ENCODE data around the gene CCDC63.

The CCDC63 gene

GRCh38 chr12:110923692-110924334 is 77.0 kb downstream of the CCDC63 start:
- Histone ChIP-seq H3K9me3 (ENCODE audit: severe bottlenecking) (no peaks in the 10 kb centered on the region), H3K36me3 (no peaks in the 10 kb centered on the region), H3K4me3 (ENCODE audit: low read depth, low read length) (no peak overlapping the region), H3K27ac (no peak overlapping the region), H3K27me3 (ENCODE audit: insufficient read depth, low read depth, severe bottlenecking) (no peaks in the 10 kb centered on the region)
- no peak for DNase-seq
- TF ChIP-seq CTCF (IDR thresholded peaks at IDR 0.05; ENCODE audit: low read depth, low read length), result no peak

- Histone ChIP-seq H3K27ac (no peak overlapping the region), H3K36me3 (no peaks in the 10 kb centered on the region), H3K4me3 (ENCODE audit: low read depth, low read length) (no peak overlapping the region), H3K9me3 (ENCODE audit: severe bottlenecking) (no peaks in the 10 kb centered on the region), H3K27me3 (ENCODE audit: insufficient read depth, low read depth, severe bottlenecking) (no peaks in the 10 kb centered on the region)
- TF ChIP-seq CTCF (IDR thresholded peaks at IDR 0.05; ENCODE audit: low read depth, low read length), result no peak
- DNase-seq, result no peak
Observed at GRCh38 chr12:110927546-110927945, 80.8 kb downstream of the CCDC63 start.

- Histone ChIP-seq H3K4me3 (ENCODE audit: low read depth, low read length) (no peak overlapping the region), H3K27ac (no peak overlapping the region), H3K27me3 (ENCODE audit: insufficient read depth, low read depth, severe bottlenecking) (no peaks in the 10 kb centered on the region), H3K36me3 (no peaks in the 10 kb centered on the region), H3K9me3 (ENCODE audit: severe bottlenecking) (no peaks in the 10 kb centered on the region)
- no peak for DNase-seq
- TF ChIP-seq CTCF (IDR thresholded peaks at IDR 0.05; ENCODE audit: low read depth, low read length), result no peak
Observed at GRCh38 chr12:110928700-110929099, 81.9 kb downstream of the CCDC63 start.

GRCh38 chr12:110929818-110930217 is 83.0 kb downstream of the CCDC63 start:
- Histone ChIP-seq H3K36me3 (no peaks in the 10 kb centered on the region), H3K27ac (no peak overlapping the region), H3K27me3 (ENCODE audit: insufficient read depth, low read depth, severe bottlenecking) (no peaks in the 10 kb centered on the region), H3K9me3 (ENCODE audit: severe bottlenecking) (no peaks in the 10 kb centered on the region), H3K4me3 (ENCODE audit: low read depth, low read length) (no peak overlapping the region)
- no peak for TF ChIP-seq CTCF (IDR thresholded peaks at IDR 0.05; ENCODE audit: low read depth, low read length)
- DNase-seq, result no peak

DNA sequence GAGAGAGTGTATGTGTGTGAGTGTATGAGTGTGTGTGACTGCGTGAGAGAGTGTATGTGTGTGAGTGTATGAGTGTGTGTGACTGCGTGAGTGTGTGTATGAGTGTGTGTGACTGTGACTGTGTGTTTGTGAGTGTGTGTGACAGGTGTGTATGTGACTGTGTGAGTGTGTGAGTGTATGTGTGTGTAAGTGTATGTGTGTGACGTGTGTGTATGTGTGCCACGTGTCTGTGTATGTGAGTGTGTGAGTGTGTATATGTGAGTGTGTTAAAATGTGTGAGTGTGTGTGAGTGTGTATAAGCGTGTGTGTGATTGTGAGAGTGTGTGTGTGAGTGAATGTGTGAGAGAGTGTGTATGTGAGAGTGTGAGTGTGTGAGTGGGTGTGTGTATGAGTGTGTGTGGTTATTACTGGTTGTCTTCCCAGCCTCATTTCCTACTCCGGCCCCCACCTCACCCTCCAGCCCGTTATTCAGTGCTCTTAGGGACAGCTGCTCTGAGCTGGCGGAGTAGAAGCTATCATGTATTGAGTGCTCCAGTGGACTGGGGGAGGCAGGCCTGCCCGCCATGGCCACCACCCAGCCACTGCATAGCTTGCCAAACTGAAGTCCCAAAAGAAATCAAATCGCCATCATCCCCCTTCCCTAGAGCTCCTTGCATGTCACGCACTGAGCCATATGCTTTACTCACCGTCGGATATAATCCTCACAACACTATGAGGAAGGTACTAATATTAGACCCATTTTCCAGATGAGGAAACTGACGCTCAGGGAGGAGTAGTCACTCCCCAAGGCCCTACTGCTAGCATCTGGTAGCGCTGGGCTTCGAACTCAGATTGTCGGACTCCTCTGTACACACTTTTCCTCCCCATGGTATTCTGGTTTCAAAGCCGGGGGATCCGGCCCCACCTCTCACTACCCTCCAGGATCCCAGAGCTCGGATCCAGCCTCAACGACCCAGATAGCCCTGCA is 83.8 kb downstream of the CCDC63 start:
- Histone ChIP-seq H3K27ac (no peak overlapping the region), H3K4me3 (ENCODE audit: low read depth, low read length) (no peak overlapping the region), H3K36me3 (no peaks in the 10 kb centered on the region), H3K27me3 (ENCODE audit: insufficient read depth, low read depth, severe bottlenecking) (no peaks in the 10 kb centered on the region), H3K9me3 (ENCODE audit: severe bottlenecking) (no peaks in the 10 kb centered on the region)
- TF ChIP-seq CTCF (IDR thresholded peaks at IDR 0.05; ENCODE audit: low read depth, low read length), result no peak
- no peak for DNase-seq
